Subcutaneous adipose tissue (tissue), 4 donors: ENCODE results near the gene UBL7. TPM values are rescaled to one million over a fixed set of nuclear protein-coding genes. Genes with fewer than 3 reads are reported as not detected.

Experiments
- total RNA-seq, 4 donors: library from RNA; depleted of rRNA; stranded (reverse); fragments of >200 nt; gene quantifications; one replicate each; pipeline ENCODE4 v1.1.0, GENCODE V29; 2016
- TF ChIP-seq, protein P1 (sequence below): fragments of 450-650 bp; IDR thresholded peaks from one replicate; pipeline ENCODE4 v1.5.1; 2016; ENCODE audit warnings: low read depth, mild to moderate bottlenecking, control low read depth, antibody characterized with exemption, moderate library complexity

Gene UBL7
- total RNA-seq, 4 donors from 2014 or later = 31.1 to 38.4 (median 38.2) TPM

DNA sequence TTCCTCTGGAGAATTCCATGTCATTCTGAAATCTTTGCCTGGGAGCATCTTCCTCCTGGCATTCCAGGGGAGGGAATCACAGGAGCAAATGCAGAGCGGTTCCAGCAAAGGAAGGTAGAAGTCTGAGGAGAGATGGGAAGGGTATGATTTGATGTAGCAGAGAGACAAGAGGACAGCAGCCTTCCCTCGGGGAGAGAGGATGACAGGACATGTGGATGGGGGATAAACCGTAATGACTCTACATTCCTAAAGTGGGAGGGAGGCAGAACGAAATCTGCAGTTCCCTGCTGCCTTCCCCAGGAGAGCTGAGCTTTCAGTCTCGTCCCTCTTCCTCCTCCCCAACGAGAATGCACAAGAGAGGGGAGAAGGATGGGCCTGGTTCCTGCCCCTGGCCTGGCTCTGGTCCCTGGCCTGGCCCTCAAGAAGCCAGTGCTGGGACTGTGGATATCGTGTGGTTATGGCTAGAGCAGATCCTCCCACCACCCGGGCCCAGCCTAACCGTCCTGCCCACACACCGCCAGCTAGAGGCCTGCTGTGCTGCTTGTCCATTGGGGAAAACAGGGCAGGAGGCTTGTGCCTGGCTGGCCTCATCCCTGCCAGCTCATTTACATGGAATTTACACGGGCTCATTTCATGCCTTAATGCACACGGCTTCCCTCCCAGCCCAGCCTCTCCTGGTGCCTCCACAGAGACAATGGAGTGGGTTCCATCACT is 53.8 kb downstream of the UBL7 start:
- TF ChIP-seq, protein P1, sequence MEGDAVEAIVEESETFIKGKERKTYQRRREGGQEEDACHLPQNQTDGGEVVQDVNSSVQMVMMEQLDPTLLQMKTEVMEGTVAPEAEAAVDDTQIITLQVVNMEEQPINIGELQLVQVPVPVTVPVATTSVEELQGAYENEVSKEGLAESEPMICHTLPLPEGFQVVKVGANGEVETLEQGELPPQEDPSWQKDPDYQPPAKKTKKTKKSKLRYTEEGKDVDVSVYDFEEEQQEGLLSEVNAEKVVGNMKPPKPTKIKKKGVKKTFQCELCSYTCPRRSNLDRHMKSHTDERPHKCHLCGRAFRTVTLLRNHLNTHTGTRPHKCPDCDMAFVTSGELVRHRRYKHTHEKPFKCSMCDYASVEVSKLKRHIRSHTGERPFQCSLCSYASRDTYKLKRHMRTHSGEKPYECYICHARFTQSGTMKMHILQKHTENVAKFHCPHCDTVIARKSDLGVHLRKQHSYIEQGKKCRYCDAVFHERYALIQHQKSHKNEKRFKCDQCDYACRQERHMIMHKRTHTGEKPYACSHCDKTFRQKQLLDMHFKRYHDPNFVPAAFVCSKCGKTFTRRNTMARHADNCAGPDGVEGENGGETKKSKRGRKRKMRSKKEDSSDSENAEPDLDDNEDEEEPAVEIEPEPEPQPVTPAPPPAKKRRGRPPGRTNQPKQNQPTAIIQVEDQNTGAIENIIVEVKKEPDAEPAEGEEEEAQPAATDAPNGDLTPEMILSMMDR = no peak

DNA sequence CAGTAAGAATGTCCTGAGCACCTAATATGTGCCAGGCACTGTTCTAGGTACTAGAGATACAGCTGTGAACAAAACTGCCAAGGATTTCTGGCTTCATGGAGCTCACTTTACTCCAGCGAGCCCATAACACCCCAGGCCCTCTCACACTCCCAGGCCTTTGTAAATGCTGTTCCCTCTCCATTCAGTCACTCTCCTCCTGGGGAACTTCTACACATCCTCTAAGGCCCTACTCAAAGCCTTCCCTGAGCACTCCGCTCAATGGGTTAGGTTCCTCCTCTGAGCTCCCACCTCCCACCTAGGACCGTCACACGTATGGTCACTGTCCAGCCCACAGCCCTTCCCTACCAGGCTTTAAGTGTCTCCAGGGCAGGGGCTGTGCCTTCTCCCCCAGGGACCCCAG is 54.4 kb downstream of the UBL7 start:
- TF ChIP-seq, protein P1 = no peak

DNA sequence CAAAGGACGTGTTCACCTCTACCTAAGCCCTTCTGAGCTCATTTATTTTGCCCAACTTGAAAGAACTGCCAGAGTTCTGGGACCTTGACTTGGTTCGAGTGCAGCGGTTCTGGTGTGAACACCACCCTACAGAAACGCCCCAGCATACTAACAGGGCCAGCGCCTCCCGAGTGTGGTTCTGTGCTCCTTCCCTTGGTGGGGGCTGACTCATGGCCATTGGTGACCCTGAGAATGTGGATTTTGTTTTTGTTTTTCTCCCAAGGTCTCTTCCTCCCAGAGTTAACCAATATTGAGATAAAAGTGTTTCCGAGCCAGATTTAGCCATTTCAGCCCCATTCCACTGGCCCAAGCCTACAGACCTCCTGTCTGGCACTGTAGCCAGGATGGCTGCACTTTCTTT is 55.1 kb downstream of the UBL7 start:
- TF ChIP-seq, protein P1 = no peak

DNA sequence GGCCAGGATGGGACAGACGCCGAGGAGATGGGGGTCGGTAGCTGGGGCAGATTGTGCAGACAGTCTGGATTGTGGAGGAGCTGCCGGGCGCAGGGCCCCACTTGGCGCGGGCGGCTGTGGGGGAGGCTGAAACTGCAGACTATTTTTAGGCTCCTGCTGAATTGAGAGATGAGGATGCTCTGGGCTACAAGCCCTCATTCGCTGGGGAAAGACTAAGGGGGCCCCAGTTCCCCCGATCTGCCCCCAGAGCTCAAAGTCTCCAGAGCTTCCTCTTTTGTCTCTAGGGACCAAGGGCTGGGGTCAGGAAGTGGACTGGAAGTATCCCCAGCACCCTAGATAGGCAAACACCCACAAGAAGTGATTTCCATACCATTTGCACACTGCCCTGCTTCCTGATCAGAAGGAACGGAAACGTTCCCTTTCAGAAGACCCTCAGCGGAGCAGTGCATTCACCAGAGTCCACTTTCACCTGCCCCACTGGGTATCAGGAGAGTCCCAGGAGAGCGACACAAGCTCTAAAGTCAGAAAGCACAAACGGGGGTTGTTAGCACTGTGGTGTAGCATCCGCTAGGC is 56.9 kb downstream of the UBL7 start:
- TF ChIP-seq, protein P1 = no peak

DNA sequence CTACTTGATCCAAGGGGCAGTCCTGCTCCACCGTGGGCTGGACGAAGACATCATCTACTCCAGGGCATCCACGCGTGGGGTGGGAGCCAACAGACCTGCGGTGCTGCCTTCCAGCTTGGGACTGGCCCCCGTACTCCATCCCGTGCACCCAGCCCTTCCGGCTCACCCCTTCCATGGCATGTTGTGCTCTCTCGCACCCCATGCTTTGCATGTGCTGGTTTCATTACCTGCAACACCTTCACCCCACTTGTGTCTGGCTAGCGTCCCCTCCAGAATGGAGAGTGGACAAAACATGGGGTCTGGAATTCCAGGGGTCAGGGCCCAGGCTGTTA is 57.4 kb downstream of the UBL7 start:
- TF ChIP-seq, protein P1 = no peak

DNA sequence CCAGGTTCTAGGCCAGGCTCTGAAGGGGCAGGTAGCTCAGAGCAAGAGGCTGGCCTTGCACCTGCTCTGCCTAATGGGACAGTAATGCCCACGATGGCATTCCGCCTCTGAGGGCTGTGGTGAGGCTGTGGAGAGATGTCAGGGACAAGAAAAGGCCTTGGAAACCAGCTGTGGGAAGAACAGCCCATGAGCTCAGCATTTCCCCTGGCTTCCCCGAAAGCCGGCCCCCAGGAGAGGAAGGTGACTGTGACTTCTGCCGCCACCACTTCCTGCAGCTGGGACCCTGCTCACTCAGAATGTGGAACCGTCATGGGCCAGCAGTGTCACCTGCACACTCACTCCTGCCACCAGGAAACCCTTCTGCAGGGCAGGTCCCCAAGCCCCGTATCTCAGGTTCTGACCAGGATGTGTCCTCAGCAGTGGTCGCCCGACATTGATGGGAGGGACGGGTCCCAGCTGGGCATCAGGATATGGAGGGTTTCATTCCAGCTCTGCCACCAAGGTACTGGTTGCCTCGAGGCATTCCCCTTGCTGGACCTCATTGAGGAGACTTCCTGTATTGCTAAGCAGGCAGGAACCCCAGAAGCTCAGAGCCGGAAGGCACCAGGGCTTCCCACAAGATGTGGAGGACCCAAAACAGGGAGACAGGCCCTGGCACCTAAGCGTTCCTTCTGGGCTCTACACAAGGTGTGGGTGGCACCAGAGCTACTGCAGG is 57.9 kb downstream of the UBL7 start:
- TF ChIP-seq, protein P1 = no peak

DNA sequence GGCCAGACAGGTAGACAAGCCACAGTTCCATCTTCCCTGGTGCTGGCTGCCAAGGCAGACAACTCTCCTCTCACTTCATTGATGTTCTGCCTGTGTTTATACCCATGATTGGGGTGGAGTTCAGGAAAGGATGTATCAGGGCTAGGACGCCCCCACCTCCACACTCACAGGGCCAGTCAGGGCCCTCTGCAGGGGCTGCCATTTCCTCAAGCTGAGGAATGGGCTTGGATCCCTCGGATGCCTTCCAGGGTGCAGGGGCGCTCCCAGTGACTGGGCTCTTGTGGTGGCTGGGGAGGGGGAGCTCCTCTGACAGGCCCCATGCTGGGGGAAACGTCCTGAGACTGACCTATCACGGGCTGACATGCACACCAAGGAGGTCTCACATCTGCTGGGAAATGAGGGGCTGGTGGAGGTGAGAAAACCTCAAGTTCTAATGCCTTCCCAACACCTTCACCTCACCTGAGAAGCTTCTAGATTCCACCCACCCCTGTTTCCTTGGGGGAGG is 58.6 kb downstream of the UBL7 start:
- TF ChIP-seq, protein P1 = no peak
